GM12878 (cell line): ENCODE results near the gene BMERB1.
"Not testable (repeated sequence)": the region's sequence is repeated elsewhere in the genome, so short reads cannot be mapped to it uniquely, and the experiment has no call there.

Experiments used
- E4F1 ChIP-seq: fragments of 450-650 bp; IDR thresholded peaks from 2 replicates; pipeline ENCODE4 v1.6.1; 2018; ENCODE audit warnings: borderline replicate concordance, mild to moderate bottlenecking; ENCODE audit not compliant: partially characterized antibody
- LARP7 ChIP-seq: fragments of 450-650 bp; IDR thresholded peaks from 2 replicates; pipeline ENCODE4 v1.6.1; 2017; ENCODE audit warnings: mild to moderate bottlenecking
- PRDM15 ChIP-seq: fragments of 450-650 bp; formaldehyde crosslinking; IDR thresholded peaks from 2 replicates; pipeline ENCODE4 v1.4.0; 2020; ENCODE audit warnings: mild to moderate bottlenecking, moderate library complexity
- SP1 ChIP-seq: IDR thresholded peaks from one replicate; pipeline ENCODE4 v1.6.1; 2011; ENCODE audit warnings: low read depth, low read length

DNA sequence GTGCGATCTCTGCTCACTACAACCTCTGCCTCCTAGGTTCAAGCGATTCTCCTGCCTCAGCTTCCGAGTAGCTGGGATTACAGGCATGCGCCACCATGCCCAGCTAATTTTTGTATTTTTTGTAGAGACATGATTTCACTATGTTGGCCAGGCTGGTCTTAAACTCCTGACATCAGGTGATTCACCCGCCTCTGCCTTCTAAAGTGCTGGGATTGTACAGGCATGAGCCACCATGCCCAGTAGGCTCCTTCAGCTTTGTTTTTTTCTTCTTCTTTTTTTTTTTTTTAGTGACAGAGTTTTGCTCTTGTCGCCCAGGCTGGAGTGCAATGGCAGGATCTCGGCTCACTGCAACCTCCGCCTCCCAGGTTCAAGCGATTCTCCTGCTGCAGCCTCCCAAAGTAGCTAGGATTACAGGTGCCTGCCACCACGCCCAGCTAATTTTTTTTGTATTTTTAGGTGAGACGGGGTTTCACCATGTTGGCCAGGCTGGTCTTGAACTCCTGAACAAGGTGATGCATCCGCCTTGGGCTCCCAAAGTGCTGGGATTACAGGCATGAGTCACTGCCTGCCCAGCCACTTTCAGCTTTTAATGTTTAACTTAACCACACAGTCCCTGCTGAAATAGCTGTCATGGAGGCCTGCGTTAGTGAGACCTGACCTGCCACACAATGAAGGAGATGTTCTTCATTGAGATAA lies 112.8 kb downstream of the BMERB1 start:
- TF ChIP-seq E4F1, LARP7, PRDM15, SP1: not testable (repeated sequence)
